Measurements from ENCODE around the gene TFCP2.

DNA sequence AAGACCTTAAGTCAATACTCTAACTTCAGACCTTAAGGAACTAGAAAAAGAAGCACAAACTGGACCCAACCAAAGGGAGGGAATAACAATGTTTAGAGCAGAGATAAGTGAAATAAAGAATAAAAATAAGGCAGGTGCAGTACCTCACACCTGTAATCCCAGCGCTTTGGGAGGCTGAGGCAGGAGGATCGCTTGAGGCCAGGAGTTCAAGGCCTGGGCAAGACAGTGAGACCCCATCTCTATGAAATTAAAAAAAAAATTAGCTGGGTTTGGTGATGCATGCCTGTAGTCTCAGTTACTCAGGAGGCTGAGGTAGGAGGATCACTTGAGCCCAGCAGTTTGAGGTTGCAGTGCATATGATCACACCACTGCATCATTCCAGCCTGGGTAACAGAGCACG, 9.1 kb downstream of the TFCP2 start:
- TF ChIP-seq YY1 (tag by site-specific recombination; IDR thresholded peaks at IDR 0.05): no peak
- TF ChIP-seq TRIM28 (IDR thresholded peaks at IDR 0.05; ENCODE audit: borderline replicate concordance, low read length): no peak
- TF ChIP-seq ZNF16 (tag by site-specific recombination; IDR thresholded peaks at IDR 0.05; ENCODE audit: low read depth): no peak
- TF ChIP-seq TCF7L2 (IDR thresholded peaks at IDR 0.05; ENCODE audit: borderline replicate concordance, low read depth, low read length): no peak
- no peak for TF ChIP-seq CTCF (tag by site-specific recombination; IDR thresholded peaks at IDR 0.05)
- no peak for TF ChIP-seq ZNF639 (tag by site-specific recombination; IDR thresholded peaks at IDR 0.05)
- TF ChIP-seq HOXA7 (CRISPR knock-in tag; IDR thresholded peaks at IDR 0.05; ENCODE audit: borderline replicate concordance): no peak
- no peak for TF ChIP-seq BCL11A (tag by site-specific recombination; IDR thresholded peaks at IDR 0.05; ENCODE audit: low read depth)
- no peak for TF ChIP-seq ZFP3 (tag by site-specific recombination; IDR thresholded peaks at IDR 0.05; ENCODE audit: low read depth)
- TF ChIP-seq ZNF274 (IDR thresholded peaks at IDR 0.05; ENCODE audit: low read length): no peak
- no peak for TF ChIP-seq ZNF274 (tag by site-specific recombination; IDR thresholded peaks at IDR 0.05; ENCODE audit: borderline replicate concordance)
- no peak for TF ChIP-seq OVOL3 (tag by site-specific recombination; IDR thresholded peaks at IDR 0.05)
- TF ChIP-seq ZNF473 (tag by site-specific recombination; IDR thresholded peaks at IDR 0.05): no peak
